ENCODE results near the gene PROC.

DNA sequence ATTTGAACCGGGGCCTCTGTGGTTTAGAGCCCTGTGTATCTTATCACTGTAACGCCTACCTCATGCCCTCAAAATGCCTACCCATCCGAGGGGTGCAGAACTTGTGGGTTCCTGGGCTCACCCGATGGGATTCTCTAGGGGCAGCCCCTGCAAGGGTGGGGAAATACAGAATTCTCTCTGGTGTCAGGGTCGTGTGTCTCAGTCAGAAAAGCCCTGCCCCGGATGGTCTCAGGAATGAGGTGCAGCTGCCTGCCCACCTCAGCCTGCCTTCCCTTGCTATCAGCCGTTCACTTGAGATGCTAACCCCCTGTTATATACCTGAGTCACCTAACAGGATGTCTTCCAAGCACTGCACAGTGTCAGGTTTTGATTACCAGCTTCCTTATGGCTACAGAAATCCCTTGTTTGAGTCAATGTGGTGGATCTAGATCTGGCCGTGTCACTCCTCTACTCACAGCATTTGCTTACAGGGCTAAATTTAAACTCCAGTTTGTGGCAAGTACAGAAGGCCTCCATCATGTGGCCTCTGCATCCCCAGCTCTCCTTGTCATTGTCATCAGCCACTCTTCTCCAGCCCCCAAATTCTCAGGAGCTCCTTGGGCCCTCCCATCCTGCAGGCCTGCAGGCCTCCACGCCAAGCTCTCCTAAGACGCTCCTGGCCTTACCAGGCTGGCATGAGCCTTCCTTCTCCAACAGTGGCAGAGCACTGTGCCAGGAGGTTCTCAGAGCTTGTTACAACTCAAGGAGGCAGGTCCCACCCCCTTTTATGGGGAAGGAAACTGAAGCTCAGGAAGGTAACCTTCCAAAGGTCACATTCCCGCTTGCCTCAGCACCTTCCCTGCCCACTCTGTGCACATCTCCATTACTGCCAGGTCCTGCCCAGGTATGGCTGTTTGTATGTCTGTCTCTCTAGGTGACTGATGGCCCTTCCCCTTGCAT lies 16.2 kb upstream of the PROC start:
- TF ChIP-seq POLR2AphosphoS5 (IDR thresholded peaks at IDR 0.05): no peak
- TF ChIP-seq, protein P1, sequence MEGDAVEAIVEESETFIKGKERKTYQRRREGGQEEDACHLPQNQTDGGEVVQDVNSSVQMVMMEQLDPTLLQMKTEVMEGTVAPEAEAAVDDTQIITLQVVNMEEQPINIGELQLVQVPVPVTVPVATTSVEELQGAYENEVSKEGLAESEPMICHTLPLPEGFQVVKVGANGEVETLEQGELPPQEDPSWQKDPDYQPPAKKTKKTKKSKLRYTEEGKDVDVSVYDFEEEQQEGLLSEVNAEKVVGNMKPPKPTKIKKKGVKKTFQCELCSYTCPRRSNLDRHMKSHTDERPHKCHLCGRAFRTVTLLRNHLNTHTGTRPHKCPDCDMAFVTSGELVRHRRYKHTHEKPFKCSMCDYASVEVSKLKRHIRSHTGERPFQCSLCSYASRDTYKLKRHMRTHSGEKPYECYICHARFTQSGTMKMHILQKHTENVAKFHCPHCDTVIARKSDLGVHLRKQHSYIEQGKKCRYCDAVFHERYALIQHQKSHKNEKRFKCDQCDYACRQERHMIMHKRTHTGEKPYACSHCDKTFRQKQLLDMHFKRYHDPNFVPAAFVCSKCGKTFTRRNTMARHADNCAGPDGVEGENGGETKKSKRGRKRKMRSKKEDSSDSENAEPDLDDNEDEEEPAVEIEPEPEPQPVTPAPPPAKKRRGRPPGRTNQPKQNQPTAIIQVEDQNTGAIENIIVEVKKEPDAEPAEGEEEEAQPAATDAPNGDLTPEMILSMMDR (IDR thresholded peaks at IDR 0.05): no peak
